ENCODE results near the gene ZBED1.

GRCh38 chrX:2484256-2484655 is 16.5 kb downstream of the ZBED1 start:
- no peak for TF ChIP-seq CTCF (IDR thresholded peaks at IDR 0.05; ENCODE audit: poor library complexity, severe bottlenecking)
- TF ChIP-seq TAF1 (IDR thresholded peaks at IDR 0.05; ENCODE audit: low read depth), result no peak
- TF ChIP-seq RAD21 (conservative IDR thresholded peaks at IDR 0.05), result no peak
- TF ChIP-seq POLR2AphosphoS5 (IDR thresholded peaks at IDR 0.05), result no peak
- TF ChIP-seq EP300 (conservative IDR thresholded peaks at IDR 0.05; ENCODE audit: poor library complexity, severe bottlenecking), result no peak
- TF ChIP-seq EZH2 (IDR thresholded peaks at IDR 0.05; ENCODE audit: borderline replicate concordance, insufficient read depth, low read length, poor library complexity, severe bottlenecking), result no peak

Data from neural cell (in vitro differentiated cells).